ENCODE measurements around the gene SNRNP35. TPM values are rescaled to one million over a fixed set of nuclear protein-coding genes. Genes with fewer than 3 reads are reported as not detected.
"Not testable (repeated sequence)": the region's sequence is repeated elsewhere in the genome, so short reads cannot be mapped to it uniquely, and the experiment has no call there.

SNRNP35 gene
- total RNA-seq, 1 donor from 2014 or later: 26.9 TPM

GRCh38 chr12:123482876-123483275 lies 24.9 kb downstream of the SNRNP35 start:
- ATAC-seq: no peak
- DNase-seq (ENCODE audit: low spot score): no peak
- intact Hi-C loops (cut with DNase I): no loop called here

GRCh38 chr12:123483602-123484248 lies 25.8 kb downstream of the SNRNP35 start:
- DNase-seq (ENCODE audit: low spot score): no peak
- intact Hi-C loops (cut with DNase I): no loop called here

DNA sequence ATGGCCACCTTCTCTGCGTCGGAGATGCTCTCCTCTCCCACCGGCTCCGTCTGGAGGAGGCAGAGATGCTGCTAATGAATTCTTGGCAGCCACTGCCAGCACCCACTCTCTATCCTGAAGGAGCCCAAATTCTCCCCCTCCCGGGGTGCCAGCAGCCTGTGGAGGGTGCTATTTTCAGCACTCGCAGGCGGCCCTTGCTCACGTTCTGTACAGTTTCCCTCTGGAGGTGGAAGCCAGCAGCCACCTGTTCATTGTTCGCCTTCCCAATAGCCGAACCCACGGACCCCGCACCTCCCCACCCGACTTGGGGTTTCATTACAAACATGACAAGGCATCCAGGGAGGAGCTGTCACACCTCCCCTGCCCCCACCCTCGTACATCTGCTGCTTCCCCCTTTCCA lies 27.8 kb downstream of the SNRNP35 start:
- no peak for DNase-seq (ENCODE audit: low spot score)
- intact Hi-C loops (cut with DNase I): no loop called here
- no peak for ATAC-seq

More at GRCh38 chr12:123483602-123484248, 25.8 kb downstream of the SNRNP35 start:
- no peak for ATAC-seq

DNA sequence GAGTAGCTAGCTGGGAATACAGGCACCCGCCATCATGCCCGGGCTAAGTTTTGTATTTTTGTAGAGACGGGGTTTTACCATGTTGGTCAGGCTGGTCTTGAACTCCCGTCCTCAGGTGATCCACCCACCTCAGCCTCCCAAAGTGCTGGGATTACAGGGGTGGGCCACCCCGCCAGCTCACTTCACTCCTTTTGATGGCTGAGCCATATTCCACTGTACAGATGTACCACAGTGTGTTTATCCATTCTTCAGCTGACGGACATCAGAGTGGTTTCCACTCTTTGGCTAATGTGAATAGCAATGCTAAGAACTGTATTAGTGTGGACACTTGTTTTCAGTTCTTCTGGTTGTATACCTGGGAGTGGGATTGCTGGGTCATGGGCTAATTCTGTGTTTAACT lies 29.5 kb downstream of the SNRNP35 start:
- no peak for DNase-seq (ENCODE audit: low spot score)
- ATAC-seq: no peak
- intact Hi-C loops (cut with DNase I): no loop called here

GRCh38 chr12:123488539-123489230 lies 30.7 kb downstream of the SNRNP35 start:
- no peak for ATAC-seq
- DNase-seq (ENCODE audit: low spot score): no peak
- intact Hi-C loops (cut with DNase I): no loop called here

DNA sequence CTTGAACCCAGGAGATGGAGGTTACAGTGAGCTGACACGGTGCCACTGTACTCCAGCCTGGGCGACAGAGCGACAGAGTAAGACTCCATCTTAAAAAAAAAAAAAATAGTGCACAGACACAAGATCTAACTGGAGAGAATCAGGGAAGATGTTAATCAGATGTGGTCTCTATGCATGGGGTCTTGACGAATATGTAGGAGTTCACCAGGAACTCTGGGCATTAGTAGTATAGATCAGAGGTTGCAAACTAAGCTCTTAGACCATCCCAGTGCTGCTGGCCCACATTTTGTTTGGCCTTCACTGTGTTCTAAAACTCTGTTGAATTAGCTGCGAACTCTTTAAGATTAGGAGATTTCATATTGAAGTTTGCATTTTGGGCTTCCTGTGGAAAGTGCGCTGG lies 31.6 kb downstream of the SNRNP35 start:
- DNase-seq (ENCODE audit: low spot score) (no peak), ATAC-seq (no peak)
- intact Hi-C loops (cut with DNase I): no loop called here

- ATAC-seq (no peak), DNase-seq (ENCODE audit: low spot score) (no peak)
- intact Hi-C loops (cut with DNase I): no loop called here
These were observed 32.1 kb downstream of the SNRNP35 start for GRCh38 chr12:123490089-123490488.

DNA sequence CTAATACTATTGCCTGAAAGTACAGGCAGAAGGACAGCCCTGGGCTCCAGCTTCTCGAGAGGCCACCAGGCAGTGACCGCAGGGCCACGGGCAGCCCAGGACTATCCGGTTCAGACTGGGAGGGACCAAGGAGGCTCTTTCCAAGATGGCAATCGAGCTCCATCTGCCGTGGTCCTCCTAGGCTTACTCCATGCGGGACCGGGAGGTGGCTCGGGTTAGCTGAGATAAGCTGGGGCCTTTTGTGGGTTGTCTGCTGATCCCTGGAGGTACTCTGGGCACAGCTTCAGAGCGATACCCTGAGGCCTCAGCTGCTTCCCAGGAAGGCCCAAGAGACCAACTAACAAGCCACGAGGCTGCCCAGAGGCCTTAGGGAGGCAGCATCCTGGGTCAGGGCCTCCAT lies 33.1 kb downstream of the SNRNP35 start:
- intact Hi-C loops (cut with DNase I): no loop called here
- DNase-seq (ENCODE audit: low spot score) (no peak), ATAC-seq (no peak)

GRCh38 chr12:123491481-123491880 lies 33.5 kb downstream of the SNRNP35 start:
- ATAC-seq (no peak), DNase-seq (ENCODE audit: low spot score) (no peak)
- intact Hi-C loops (cut with DNase I): no loop called here

DNA sequence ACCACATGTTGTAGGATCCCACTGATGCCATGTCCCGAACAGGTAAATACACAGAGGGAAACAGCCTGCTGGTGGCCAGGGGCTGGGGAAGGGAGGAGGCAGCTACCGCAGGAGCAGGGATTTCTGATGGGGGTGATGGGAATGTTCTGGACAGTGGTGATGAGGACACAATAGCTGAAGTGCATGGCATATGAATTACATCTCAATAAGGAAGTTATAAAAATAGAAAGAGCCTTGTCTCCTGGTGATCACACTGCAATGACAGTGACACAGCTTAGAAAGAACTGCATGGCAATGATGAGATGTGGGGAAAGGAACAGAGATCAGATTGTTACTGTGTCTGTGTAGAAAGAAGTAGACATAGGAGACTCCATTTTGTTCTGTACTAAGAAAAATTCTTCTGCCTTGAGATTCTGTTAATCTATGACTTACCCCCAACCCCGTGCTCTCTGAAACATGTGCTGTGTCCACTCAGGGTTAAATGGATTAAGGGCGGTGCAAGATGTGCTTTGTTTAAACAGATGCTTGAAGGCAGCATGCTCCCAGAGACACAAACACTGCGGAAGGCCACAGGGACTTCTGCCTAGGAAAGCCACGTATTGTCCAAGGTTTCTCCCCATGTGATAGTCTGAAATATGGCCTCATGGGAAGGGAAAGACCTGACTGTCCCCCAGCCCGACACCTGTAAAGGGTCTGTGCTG lies 34.5 kb downstream of the SNRNP35 start:
- intact Hi-C loops (cut with DNase I); ATAC-seq; DNase-seq (ENCODE audit: low spot score): not testable (repeated sequence)

DNA sequence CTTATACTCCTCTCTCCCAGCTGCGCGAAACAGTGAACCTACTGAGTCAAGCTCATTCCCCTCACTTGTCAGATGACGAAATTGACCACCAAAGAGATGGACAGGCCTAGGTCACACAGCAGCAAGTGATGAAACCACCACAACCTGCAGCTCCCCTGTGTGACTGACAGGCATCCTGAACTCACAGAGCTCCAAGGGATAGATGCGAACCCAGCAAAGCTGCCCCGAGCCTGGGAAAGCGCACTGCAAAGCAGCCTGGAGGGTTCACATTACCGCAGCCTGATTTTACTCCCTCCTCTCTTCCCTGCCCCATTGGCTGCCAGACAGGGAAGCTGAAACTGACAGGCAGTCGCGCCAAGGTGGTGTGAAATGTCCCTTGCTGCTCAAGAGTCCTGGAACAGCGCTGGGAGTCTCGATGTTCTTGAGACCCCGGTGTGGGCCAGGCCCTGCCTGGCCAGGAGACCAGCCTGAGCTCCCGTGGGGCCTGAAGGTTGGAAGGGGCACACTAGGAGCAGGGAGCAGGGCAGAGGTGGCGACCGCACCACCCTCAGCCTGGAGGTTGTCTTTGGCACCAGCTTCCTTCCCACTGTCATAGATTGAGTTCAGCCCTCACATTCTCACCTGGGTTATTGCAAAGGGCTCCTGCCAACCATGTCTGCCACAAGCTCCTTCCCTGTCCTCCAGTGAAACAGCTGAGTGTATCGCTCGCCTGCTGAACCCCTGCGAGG lies 36.3 kb downstream of the SNRNP35 start:
- ATAC-seq: no peak
- no peak for DNase-seq (ENCODE audit: low spot score)
- intact Hi-C loops (cut with DNase I): no loop called here

- DNase-seq (ENCODE audit: low spot score) (no peak), ATAC-seq (no peak)
- intact Hi-C loops (cut with DNase I): no loop called here
These were observed 39.1 kb downstream of the SNRNP35 start for GRCh38 chr12:123497065-123497464.

GRCh38 chr12:123498126-123498825 lies 40.3 kb downstream of the SNRNP35 start:
- intact Hi-C loops (cut with DNase I): no loop called here
- DNase-seq (ENCODE audit: low spot score) (no peak), ATAC-seq (no peak)

- ATAC-seq: no peak
- intact Hi-C loops (cut with DNase I): no loop called here
- DNase-seq (ENCODE audit: low spot score): no peak
These were observed 41.4 kb downstream of the SNRNP35 start for GRCh38 chr12:123499332-123499731.

DNA sequence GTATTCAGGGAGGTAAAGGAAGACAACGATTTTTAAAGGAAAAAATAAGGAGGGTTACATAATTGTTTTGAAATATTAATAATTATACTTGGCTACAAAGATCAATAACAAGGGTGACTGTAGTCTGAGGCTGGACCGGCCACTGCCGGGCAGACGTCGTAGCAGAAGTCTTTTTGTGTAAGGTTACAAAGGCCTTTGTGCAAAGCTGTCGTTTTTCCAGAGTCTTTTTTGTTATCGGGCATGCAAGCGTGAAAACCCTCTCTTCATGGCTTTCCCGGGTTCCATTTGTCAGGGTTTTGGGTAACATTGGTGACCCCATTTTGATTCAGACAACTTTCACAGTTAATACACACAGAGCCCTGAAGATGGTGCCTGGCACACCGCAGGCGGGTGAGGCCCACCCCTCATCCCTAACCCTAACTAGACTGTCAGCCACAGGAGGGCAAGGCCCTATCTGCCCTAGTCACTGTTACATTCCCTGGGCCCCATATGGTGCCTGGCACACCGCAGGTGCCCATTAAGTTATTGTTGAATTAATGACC lies 44.3 kb downstream of the SNRNP35 start:
- DNase-seq (ENCODE audit: low spot score) (no peak), ATAC-seq (no peak)
- intact Hi-C loops (cut with DNase I): no loop called here

DNA sequence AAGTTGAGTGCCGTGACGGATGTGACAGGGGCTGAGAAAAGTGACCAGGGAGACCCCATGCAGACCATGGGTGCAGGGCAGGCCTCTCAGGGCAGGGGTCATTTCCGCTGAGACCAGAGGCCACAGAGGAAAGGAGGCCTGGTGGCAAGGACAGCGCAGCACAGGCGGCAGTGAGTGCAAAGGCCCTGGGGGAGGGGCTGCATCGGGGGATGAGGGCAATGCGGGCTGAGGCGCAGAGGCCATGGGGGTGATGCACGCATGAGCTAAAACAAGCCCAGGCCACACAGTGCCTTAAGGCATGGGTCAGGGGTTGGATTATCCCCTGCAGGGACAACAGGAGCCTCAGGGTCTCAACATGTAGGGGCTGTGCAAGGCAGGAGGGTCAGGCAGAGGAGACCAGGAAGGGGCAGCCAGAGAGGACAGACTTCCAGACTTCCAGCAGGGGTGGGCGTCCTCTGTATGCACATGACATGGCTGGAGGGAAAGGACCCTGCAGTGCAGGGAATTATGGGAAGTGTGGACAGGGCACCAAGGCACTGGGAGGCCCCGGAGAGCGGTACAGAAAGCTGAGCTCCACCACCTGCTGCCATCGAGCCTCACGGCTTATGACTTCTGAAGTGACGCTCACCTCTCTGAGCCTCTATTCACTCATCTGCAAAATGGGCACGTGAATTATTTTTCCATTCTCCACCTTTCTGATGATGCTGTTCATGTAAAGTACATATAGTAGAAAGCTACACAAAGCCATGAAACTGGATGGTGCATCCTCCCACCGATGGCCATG lies 48.3 kb downstream of the SNRNP35 start:
- intact Hi-C loops (cut with DNase I): no loop called here
- DNase-seq (ENCODE audit: low spot score): no peak
- no peak for ATAC-seq

DNA sequence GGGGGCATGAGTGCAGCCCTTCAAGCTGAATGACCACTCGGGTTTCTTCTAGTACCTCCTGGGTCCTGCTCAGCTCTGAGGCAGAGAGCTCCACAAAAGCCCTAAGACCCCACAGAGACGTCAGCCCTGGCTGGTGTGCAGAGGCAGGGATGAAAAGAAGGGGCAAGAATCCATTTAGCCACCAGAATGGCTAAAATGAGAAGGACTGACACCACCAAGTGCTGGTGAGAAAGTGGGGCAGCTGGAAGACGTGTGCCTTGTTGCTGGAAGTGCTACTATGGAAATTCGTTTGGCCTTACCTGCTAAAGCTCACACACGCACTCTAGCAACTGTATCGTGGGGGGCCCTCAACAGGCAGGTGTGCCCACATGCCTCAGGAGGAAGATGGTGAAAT lies 48.9 kb downstream of the SNRNP35 start:
- ATAC-seq: no peak
- DNase-seq (ENCODE audit: low spot score): no peak
- intact Hi-C loops (cut with DNase I): no loop called here

Measured in sciatic nerve (tissue), 2 donors.